Hepatic stellate cell (primary cell): ENCODE measurements around the gene ATAD3B.
"Not testable (repeated sequence)": the region's sequence is repeated elsewhere in the genome, so short reads cannot be mapped to it uniquely, and the experiment has no call there.

Experiments
- DNase-seq: peaks from one replicate; pipeline ENCODE4 v3.0.0; 2011; ENCODE audit warnings: low spot score

Gene ATAD3B

GRCh38 chr1:1533894-1534291, 62.3 kb downstream of the ATAD3B start:
- DNase-seq: not testable (repeated sequence)

GRCh38 chr1:1534401-1535154, 63.0 kb downstream of the ATAD3B start:
- DNase-seq: no peak

- DNase-seq: no peak
Observed at GRCh38 chr1:1535201-1536018, 63.8 kb downstream of the ATAD3B start.

DNA sequence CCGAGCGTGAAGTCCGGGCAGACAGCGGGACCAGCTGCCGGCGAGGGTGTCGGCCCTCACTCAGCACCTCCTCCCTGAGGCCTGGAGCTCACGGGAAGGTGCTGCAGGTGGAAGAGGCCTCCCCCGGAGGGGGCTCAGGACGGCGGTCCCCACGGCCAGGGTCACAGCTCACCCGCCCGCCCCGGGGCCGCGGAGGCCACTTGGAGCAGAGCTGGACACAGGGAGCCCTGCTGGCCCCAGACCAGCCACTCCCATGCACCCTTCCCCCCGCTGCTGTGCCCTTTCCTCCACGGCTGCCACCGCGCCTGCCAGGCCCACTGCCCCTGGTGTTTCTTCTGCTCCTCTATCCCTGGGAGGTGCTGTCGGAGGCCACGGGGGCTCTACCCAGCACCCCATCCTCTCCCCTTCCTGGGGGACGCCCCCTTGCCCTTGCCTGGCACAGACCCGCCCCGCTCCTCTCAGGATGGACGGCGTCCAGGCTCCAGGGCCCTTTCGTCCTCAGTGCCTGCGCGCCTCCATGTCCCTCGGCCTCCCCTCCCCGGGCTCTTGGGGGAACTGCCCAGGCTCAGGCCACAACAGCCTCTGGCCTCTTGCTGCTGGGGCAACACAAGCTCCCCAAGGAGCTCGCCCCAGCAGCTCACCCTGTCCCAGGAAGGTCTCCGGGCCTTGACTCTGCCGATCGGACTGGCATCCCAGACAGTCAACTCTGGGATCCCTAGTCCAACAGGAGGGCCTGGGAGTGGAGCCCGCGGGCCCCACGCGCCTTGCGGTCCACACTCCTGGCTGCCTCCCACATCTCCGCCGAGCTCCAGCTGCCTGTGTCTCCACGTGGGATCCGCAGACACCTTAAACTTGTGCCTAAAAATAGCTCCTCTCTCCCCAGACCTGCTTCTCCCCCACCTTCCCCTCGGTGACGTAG, 64.7 kb downstream of the ATAD3B start:
- DNase-seq: no peak

GRCh38 chr1:1536938-1537546, 65.5 kb downstream of the ATAD3B start:
- no peak for DNase-seq

GRCh38 chr1:1537626-1538250, 66.2 kb downstream of the ATAD3B start:
- DNase-seq: no peak

GRCh38 chr1:1538334-1538733, 66.8 kb downstream of the ATAD3B start:
- no peak for DNase-seq

GRCh38 chr1:1538989-1539309, 67.4 kb downstream of the ATAD3B start:
- DNase-seq: no peak

GRCh38 chr1:1539310-1540089, 67.9 kb downstream of the ATAD3B start:
- DNase-seq: peak; percentile 69

DNA sequence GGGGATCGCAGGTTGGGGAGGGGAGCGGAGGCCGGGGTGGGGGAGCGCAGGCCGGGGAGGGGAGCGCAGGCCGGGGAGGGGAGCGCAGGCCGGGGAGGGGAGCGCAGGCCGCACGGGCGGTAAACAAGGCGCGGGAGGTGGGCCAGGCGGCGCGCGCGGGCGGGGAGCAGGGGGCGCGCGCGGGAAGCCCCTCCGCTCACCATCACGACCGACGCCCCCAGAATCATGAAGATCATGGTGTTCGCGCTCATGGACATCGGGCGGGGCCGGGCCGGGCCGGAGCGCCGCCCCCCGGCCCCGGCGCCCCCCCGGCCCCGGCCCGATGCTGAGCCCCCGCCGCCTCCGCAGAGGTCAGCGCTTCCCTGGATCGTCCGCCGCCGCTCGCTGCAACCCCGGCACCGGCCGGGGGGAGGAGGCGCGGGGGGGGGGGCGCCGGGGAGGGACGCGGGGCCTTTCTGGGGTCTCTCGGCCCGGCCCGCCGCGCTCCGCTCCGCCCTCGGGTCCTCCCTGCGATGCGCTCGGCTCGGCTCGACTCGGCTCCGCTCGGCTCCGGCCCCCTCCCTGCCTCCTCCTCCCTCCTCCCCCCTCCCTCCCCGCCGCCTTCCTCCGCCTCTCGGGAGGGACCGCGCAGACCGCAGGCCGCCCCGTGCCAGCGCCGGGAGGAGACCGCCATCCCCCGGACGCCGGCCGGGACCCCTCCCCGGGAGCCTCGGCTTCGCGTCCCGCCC, 68.7 kb downstream of the ATAD3B start, which contains the start of gene TMEM240:
Gene TMEM240, minus strand, starts transcription at position 535 of the 728 bp plus-strand sequence. Its CDS starts 278 bp downstream, at position 257.
- peak; percentile 92 for DNase-seq

GRCh38 chr1:1540818-1541628, 69.5 kb downstream of the ATAD3B start:
- DNase-seq: no peak

- no peak for DNase-seq
Observed at GRCh38 chr1:1541956-1542765, 70.6 kb downstream of the ATAD3B start.

GRCh38 chr1:1542766-1543705, 71.5 kb downstream of the ATAD3B start:
- DNase-seq: no peak

GRCh38 chr1:1543706-1544099, 72.1 kb downstream of the ATAD3B start:
- no peak for DNase-seq

- no peak for DNase-seq
Observed at GRCh38 chr1:1544544-1544943, 73.0 kb downstream of the ATAD3B start.
